Upper lobe of left lung (tissue), 4 donors: ENCODE measurements around the gene SPATA17.

Source experiments
- CTCF ChIP-seq, 6 experiments: fragments of 450-650 bp in 4 of 6; fragments of 200-600 bp in 2 of 6; sonication (generic) in 2 of 6; IDR thresholded peaks; one replicate each; pipeline ENCODE4 v1.5.1; 2016 to 2019; ENCODE audit warnings: antibody characterized with exemption in 6 of 6
- EP300 ChIP-seq, 4 donors: sonication (generic); formaldehyde crosslinking; IDR thresholded peaks; one replicate each; pipeline ENCODE4 v1.5.1; 2017; ENCODE audit warnings: antibody characterized with exemption in 4 of 4, control low read depth in 2 of 4
- POLR2A ChIP-seq, 4 donors: fragments of 450-650 bp; IDR thresholded peaks; one replicate each; pipeline ENCODE4 v1.5.1; 2016 to 2017; ENCODE audit warnings: antibody characterized with exemption in 4 of 4, mild to moderate bottlenecking in 2 of 4
- POLR2AphosphoS5 ChIP-seq, 2 donors: sonication (generic); formaldehyde crosslinking; IDR thresholded peaks; one replicate each; pipeline ENCODE4 v1.5.1; 2017; ENCODE audit warnings: antibody characterized with exemption in 2 of 2

GRCh38 chr1:217847643-217848042, 216.5 kb downstream of the SPATA17 start:
- TF ChIP-seq CTCF (IDR thresholded peaks at IDR 0.05) (no peak), POLR2AphosphoS5 (IDR thresholded peaks at IDR 0.05) (no peak), POLR2A (IDR thresholded peaks at IDR 0.05) (no peak), EP300 (IDR thresholded peaks at IDR 0.05) (no peak)
